Activated T-helper 9 cell treated with anti-CD3 and anti-CD28 coated beads, Interleukin-2, amount 50 U/mL, for 16 hours (primary cell): Measurements from ENCODE around the gene CENPN.

Experiments used
- DNase-seq: peaks from one replicate; pipeline ENCODE4 v3.0.0-alpha.2; 2020; ENCODE audit warnings: low read depth

Gene CENPN

GRCh38 chr16:81077076-81077940, 70.3 kb downstream of the CENPN start, which contains the start of gene C16orf46:
TSS of gene C16orf46 (minus strand) at chr16:81077238. CDS start at chr16:81063955, 13,283 bp downstream.
- peak; percentile 95 for DNase-seq

- DNase-seq, result no peak
Observed at GRCh38 chr16:81080233-81080632, 73.2 kb downstream of the CENPN start.

- no peak for DNase-seq
Observed at GRCh38 chr16:81081014-81081413, 74.0 kb downstream of the CENPN start.
